Stimulated activated CD8-positive, alpha-beta memory T cell treated with anti-CD3 and anti-CD28 coated beads, Interleukin-2, amount 100 ng/mL, for 48 hours (primary cell): Measurements from ENCODE around the gene SLC39A3.
"Not testable (repeated sequence)": the region's sequence is repeated elsewhere in the genome, so short reads cannot be mapped to it uniquely, and the experiment has no call there.

Experiments used
- DNase-seq, 2 donors: peaks; one replicate each; pipeline ENCODE4 v3.0.0-alpha.2; 2020; ENCODE audit warnings: low read depth in 2 of 2

Gene SLC39A3

DNA sequence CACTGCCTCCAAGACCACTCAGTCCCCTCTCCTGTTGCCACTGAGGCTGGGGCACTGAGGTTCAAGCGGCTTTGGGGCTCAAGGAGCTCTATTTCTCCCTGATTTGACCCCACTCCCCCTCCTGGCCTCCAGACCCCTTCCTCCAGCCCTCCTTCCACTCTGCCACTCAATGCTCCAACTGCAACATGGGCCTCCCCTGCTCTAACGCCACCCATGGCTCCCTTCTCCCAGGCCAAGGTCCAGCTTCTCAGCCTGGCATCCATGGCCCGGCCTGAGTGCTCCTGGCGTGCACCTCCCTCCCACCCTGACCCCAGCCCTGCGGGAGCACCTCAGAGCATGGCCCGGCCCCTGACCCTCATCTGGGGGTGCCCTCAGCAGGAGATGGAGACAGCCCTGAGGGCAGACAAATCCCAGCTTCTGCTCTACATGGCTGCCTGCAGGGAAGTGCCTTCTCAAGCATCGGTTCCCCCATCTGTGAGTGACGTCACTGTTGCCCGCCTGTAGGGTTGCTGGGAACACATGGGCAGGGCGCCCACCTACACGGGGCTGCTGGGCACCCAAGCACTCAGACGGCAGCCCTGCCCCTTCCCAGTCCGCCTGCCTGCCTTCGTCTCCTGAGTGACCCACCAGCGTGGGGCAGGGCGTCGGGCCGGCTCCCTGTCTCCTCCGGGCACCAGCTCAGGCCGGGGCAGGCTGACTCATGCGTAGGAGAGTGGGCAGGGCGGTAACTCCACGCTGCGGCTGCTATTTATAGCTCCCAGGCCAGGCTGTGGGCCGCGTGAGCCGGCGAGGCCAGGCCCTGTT is 17.1 kb downstream of the SLC39A3 start:
- DNase-seq = no peak

DNA sequence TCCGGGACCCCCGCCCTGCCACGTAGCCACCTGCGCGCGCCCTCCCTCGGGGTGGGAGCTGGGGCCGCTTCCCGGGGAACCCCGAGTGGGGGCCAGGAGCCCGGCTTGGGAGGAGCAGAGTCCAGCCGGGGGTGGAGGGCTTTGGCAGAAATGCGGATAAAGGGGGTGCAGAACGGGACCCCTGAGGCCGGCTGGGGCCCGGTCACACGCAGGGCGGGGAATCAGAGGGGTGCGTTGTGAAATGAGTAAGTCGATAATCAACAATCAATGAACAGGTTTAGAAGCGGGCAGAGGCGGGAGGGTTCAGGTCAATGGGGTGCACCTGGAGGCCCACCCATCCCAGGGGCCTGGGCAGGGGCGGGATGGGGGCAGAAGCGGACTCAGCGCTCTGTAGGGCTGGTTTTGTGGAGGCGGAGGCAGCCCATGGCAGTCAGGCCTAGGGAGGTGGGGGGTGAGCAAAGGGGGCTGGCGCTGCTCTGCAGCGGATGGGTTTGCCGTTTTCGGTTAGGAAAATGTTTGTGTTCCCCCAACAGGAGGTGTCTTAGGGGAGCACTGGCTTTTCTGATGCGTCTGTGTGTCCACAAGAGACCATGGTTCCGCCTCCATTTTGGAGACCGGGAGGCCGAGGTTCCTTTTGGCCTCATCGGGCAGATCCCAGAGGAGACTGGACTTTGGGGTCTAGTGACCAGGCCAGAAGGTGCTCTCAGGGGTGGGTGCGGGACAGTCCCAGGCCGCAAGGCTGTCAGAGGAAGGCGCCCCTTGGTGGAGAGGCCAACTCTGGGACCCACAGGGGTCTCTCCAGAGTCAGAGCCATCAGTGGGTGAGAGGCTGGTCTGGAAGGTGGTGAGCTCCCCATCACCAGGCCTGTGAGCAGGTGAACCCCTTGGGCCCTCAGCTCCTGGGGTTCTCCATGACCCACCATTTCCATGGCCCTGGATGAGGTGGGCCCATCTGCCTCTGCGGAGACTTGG is 18.0 kb downstream of the SLC39A3 start:
- DNase-seq = no peak

DNA sequence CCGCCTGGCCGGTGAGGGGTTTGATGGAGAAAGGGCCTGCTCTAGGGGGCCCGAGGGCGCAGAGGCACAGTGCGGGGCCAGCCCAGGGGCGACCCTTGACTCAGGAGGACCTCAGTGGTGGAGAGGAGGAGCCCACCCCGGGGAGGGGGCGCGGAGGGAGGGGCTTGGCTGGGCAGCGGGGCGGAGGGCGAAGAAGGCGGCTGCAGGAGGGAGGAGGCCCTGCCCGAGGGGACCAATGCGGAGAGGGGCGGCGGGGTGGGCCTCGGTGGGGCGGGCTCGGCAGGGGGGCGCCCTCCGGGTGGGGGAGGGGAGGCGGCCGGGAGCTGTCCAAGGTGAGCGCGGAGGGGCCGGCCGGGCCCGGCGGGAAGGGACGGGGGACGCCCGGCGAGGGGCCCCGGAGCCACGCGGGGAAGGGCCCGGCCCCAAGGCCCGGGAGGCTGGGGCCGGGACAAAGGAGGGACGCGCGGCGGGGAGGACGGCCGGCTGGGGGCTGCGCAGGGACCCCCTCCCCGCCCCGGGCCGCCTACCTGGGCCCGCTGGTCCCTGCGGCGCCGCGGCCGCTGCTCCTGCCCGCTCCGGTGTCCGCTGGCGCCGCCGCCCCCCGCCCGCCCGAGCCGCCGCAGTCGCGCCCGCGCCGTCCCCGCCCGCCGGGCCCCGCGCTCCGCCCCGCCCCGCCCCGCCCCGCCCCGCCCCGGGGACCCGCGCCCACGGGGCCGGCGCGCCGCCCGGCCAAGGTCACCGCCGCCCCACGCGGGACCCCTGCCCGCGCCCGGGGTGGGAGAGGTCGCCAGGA is 18.8 kb downstream of the SLC39A3 start, which contains the start of gene DIRAS1:
TSS of gene DIRAS1 (minus strand) at position 596 of the 793 bp plus-strand sequence. CDS start 3,566 bp downstream, outside the sequence.
- DNase-seq = no peak

DNA sequence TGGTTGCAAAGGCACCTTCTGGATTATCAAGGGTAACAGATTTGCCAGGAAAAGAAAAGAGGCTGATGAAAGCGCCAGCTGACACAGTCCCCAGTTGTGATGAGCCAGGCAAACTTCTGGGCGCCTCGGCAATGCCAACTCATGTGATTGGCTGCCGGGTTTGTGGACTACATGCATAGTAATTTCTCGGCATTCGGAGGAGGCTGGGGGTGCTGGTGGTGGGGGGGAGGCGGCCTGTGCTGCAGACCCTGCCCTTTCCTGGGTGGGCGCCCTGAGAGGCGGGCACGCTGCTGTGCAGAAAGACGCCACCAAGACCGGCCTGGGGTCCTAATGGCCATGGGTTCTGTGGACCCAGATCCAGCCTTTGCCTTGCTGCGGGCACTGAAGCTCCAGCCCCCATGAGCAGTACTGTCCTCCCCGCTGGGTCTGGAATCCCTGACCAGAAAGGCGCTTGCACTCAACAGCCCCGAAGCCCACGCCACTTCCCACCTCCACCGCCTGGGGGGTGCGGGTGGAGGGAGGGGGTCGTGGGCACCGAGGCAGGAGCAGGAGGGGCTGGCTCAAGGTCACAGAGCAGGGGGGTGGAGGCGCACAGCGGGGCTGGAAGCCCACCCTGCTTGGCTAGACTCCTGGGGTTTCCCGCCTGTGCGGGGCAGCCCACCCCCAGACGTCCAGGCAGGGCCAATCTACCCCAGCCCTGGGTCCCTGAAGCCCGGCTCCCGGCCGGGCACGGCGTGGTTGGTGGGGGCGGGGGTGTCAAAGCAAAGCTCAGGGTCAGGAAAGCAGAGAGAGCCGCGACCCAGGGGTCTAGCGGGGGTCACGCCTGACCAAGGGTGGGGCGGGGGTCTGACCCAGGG is 19.7 kb downstream of the SLC39A3 start:
- DNase-seq = no peak

DNA sequence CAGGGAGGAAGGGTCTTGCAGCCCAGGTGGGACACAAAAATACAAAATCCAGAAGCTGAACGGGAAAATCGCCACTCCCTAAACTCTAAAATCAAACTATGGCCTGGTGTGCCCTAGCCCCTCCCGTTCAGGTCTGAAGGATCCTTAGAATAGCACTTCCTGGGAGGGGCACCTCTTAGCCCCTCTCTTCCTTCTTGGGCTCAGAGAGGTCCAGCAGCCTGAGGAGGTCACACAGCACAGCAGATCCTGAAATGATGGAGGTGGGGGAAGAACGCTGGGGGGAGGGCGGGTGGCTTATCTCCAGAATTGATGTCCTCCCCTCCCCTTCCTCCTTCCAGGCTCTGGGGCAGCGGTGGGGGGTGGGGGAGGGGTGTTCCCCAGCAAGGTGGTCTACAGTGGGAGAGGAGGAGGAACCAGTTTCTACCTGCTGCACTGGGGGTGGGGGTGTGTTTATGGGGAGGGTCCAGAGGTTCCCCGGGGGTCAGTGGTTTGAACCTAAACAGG is 20.5 kb downstream of the SLC39A3 start:
- no peak for DNase-seq

DNA sequence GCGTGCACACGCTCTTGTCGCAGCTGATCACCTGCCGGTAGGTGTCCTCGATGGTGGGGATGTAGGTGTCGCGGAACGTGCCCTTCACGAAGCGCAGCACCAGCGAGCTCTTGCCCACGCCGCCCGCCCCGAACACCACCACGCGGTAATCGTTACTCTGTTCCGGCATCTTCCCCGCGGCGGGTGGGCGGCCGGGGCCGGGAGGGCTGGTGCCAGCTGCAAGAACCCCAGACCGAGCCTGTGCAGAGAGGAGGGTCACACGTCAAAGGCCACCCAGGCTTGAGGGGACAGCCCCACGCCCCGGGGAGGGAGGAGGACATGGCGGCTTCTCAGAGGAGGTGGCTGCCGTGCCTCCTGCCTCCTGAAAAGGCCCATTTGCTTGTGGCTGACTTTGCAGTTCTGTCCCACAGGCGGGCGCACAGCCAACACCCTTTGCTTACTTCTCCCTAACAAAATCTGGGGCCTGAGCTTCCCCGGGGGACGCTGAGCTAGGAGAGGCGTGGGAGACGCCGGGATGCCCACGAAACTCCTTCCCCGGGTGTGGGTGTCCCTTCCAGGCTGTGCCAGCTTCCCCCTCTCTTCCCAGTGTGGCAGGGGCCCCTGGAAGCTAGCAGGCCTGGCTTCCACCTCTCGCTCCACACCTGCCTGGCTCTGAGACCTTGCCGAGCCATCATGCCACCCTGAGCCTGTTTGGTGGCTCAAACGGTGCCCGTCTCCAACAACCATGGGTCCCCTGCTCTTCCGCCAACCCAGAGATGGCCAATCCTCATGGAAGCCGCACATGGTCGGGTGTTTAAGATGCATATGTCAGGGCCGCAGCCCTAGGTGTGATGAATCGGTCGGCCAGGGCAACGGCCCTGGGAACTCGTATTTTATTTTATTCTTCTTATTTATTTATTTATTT is 21.9 kb downstream of the SLC39A3 start:
- DNase-seq = no peak

DNA sequence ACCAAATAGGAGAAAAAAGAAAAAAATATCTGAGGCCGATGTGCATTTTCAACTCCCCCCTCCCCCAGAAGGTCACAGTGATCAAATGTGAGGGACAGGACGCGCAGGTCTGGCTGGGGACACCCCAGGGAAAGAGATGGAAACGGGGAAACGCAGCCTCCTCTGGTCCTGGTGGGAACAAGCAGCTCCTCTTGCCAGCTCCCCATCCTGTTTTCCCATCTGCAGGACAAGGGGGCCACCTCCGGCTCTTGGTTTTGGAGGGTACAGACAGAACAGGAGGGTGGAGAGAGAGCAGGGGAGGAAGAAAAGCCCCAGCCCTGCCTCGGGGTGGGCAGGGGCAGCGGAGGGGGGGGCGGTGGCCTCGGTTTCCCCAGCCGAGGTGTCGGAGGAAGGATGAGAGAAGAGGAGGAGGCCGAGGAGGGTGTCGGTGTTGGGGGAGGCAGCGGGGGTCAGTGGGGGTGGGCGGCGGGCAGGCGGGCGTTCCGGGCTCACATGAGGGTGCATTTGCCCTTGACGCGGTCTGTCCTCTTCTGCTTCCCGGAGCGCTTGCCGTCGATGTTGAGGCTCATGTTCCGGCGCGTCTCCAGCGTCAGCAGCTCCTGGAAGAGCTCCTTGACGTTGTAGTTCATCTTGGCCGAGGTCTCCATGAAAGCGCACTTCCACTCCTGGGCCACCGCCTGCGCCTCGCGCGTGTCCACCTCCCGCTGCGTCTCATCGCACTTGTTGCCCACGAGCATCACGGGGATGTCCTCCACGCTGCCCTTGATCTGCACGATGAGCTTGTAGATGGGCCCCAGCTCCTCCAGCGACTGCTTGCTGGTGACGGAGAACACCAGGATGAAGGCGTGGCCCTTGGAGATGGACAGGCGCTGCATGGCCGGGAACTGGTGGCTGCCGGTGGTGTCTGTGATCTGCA is 22.8 kb downstream of the SLC39A3 start:
- no peak for DNase-seq

DNA sequence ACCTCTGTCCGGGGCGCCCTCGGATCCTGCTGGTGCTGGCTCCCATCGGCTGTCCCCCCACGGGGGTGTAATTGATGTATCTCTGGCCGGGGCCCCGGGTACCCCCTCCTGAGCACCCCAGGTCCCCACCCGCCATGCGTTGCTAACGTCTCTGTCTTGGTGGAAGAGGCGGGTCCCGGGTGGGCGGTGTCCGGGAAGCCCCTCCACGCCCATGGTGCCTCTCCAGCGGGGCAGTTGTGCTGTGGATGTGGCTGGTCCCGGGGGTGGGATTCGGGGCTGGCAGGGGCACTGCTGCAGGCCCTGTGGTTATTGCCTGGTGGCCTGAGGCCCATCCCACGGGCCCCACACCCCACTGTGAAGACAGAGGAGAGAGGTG is 23.6 kb downstream of the SLC39A3 start:
- DNase-seq = no peak

DNA sequence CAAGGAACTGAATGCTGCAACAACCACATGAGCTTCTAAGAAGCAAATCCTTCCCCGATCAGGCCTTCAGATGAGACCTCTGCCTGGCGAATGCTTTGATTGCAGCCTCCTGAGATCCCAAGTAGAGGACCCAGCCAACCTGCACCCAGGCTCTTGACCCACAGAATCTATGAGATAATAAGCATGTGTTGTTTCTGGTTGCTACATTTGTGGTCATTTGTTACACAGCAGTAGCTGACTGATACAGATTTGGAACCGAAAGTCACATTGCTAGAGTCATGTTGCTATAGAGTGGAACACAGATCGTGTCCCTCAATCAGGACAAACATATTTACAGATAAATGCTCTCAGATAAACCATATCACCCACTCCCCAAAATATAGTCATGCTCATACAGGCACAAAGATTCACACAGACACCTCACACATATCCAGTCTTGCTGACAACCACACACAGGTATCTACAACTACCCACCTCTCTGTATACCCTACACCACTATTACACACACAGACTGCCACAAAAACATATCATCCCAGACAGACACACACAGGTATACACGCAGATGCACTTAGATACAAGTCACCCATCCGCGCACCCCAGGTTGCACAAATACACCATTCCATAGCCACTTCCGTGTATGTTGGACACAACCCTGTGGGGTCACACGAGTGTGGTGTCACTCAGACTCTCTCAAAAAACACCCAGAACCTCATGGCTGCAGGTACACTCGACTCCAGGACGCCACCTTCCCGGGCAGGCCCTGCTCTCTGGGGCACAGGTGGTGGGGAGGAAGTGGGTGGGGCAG is 24.1 kb downstream of the SLC39A3 start:
- no peak for DNase-seq

DNA sequence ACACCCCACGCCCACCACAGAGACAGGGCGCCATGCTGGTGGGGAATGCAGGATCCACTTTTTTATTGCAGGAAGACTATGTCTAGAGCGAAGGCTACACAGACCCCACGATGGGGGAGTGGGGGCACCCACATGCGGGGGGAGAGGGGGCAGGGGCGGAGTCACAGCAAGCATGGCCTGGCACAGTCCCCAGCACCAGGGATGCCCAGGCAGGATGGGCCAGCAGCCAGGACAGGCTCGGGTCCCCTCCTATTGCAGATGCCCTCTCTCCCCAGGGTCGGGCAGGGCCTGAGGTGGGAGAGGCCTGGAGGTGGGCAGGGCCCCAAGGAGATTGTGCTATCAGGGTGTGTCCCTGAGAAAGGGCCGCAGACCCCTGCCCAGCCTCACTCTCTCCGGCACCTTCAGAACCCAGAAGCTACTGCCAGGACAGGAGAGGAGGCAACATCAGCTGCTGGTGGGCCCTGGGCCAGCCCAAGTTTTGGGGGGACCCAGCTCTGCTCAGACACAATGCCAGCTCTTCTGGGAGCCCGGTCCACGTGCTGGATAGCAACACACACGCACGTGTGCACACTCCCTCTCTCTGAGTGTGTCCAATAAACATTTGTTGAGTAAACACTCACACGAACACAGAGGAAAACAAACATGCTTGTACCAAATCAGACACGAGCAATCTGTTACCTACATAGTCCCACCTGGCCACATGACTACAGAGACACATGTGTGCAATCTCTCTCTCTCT is 25.1 kb downstream of the SLC39A3 start:
- DNase-seq = no peak

DNA sequence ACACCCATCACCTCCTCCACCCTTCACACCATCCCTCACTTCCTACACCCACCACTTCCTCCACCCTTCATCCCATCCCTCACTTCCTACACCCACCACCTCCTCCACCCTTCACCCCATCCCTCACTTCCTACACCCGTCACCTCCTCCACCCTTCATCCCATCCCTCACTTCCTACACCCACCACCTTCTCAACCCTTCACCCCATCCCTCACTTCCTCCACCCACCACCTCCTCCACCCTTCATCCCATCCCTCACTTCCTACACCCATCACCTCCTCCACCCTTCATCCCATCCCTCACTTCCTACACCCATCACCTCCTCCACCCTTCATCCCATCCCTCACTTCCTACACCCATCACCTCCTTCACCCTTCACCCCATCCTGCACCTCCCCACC is 25.7 kb downstream of the SLC39A3 start:
- not testable (repeated sequence) for DNase-seq

DNA sequence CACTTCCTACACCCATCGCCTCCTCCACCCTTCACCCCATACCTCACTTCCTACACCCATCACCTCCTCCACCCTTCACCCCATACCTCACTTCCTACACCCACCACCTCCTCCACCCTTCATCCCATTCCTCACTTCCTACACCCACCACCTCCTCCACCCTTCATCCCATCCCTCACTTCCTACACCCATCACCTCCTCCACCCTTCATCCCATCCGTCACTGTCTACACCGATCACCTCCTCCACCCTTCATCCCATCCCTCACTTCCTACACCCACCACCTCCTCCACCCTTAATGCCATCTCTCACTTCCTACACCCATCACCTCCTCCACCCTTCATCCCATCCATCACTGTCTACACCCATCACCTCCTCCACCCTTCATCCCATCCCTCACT is 26.6 kb downstream of the SLC39A3 start:
- not testable (repeated sequence) for DNase-seq

DNA sequence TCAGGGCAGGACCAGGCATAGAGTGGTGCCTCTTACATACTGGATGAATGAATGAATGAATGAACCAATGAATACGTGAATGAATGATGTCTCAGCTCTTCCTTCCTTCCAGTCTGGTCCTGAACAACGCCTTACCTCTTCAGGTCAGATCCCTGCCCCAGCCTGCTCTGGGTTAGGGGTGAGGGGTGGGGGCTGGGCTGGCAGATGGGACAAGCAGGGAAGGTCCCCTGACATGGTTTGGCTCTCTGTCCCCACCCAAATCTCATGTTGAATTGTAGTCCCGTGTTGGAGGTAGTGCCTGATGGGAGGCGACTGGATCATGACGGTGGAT is 28.0 kb downstream of the SLC39A3 start:
- no peak for DNase-seq

DNA sequence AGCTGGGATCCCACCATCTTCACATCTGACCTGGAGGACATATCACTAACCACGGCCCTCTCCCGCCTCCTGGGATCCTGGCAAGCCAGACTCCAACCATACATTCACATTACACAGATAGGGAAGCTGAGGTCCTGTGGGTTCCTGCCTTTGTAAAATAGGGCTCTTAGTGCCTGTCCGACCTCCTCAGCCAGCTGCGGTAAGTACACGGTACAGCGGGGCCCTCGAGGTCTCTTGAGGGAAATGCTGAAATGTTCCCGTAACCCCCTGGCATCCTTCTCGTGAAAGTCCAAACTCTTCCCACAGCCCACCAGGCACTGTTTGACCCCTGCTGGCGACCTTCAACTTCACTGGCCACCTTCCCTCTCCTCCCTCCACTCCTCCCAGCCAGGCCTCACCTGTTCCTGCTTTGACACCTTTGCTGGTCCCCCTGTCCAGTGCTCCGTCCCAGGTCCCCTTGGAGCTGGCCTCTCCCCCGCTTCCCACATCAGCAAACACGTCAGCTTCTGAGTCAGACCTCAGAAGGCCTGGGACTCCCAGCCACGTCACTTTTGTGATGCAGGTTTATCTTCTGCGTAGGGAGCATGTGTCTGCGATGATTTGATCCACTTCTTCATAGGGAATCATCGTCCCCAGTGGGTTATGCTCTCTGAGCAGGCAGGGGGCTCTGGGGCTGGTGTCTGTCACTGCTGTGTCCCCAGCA is 28.5 kb downstream of the SLC39A3 start:
- no peak for DNase-seq

DNA sequence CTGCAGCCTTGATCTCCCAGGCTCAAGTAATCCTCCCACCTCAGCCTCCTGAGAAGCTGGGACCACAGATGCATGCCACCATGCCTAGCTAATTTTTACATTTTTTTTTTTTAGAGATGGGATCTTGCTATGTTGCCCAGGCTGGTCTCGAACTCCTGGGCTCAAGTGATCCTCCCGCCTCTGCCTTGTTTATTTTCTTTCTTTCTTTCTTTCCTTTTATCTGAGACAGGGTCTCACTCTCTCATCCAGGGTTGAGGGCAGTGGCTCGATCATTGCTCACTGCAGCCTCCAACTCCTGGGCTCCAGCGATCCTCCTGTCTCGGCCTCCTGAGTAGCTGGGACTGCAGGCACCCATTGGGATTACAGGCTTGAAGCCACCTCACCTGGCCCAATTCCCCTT is 33.6 kb downstream of the SLC39A3 start:
- DNase-seq = no peak

DNA sequence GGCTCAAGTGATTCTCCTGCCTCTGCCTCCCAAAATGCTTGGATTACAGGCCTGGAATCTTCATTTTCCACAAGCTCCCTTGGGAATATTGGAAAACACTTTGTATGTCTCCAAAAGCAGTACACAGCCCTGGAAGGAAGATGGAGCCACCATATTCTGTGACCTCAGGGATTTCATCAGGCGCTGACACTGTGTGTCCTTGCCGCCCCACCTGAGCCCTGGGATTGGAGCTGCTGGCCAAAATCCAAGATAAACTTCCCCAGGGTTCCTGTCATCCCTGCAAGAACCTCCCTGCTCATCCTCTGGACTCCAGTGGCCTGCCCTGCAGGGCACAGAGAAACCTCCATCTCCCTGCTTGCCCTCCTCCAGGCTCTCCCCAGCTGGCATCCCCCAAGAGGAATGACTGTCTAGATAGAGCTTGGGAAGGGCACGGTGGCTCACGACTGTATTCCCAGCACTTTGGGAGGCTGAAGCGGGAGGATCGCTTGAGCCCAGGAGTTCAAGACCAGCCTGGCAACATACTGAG is 36.1 kb downstream of the SLC39A3 start:
- no peak for DNase-seq
